NT2/D1 (cell line): ENCODE data around the gene HOXB4.

Experiments used
- DNase-seq: peaks from one replicate; pipeline ENCODE4 v3.0.0-alpha.2; 2011; ENCODE audit warnings: low read depth, low spot score
- H3K27me3 ChIP-seq: 2 replicates; pipeline ENCODE4 v1.6.0; 2011; ENCODE audit warnings: mild to moderate bottlenecking; ENCODE audit not compliant: insufficient read length, insufficient read depth
- H3K36me3 ChIP-seq: 2 replicates; pipeline ENCODE4 v1.6.1; 2011; ENCODE audit warnings: mild to moderate bottlenecking, low read length, mixed read lengths; ENCODE audit not compliant: insufficient read depth, insufficient read length
- H3K4me1 ChIP-seq: 2 replicates; pipeline ENCODE4 v1.5.1; 2011; ENCODE audit not compliant: insufficient read depth, insufficient read length
- H3K4me3 ChIP-seq: 2 replicates; pipeline ENCODE4 v1.5.1; 2011; ENCODE audit warnings: low read depth; ENCODE audit not compliant: insufficient read length
- H3K9ac ChIP-seq: 2 replicates; pipeline ENCODE4 v1.6.0; 2011; ENCODE audit warnings: low read depth; ENCODE audit not compliant: insufficient read length
- H3K9me3 ChIP-seq: 2 replicates; pipeline ENCODE4 v1.5.1; 2011; ENCODE audit warnings: mild to moderate bottlenecking, low read length; ENCODE audit not compliant: insufficient read depth
- SUZ12 ChIP-seq: IDR thresholded peaks from 2 replicates; pipeline ENCODE4 v1.6.1; 2011; ENCODE audit not compliant: insufficient read length, insufficient read depth; ENCODE audit errors: extremely low read depth
- YY1 ChIP-seq: IDR thresholded peaks from 2 replicates; pipeline ENCODE4 v1.6.1; 2011; ENCODE audit not compliant: insufficient read length, insufficient read depth
- ZNF274 ChIP-seq: IDR thresholded peaks from 2 replicates; pipeline ENCODE4 v1.6.1; 2011; ENCODE audit warnings: mild to moderate bottlenecking, low read depth, low read length

Gene HOXB4

GRCh38 chr17:48597778-48598631 is 19.9 kb upstream of the HOXB4 start:
- H3K27me3 ChIP-seq, result peaks cover 100% of the 10 kb centered on the region
- H3K4me3 ChIP-seq, result peak overlapping the region; percentile 31
- peak overlapping the region; percentile 65 for H3K9ac ChIP-seq
- H3K9me3 ChIP-seq, result no peaks in the 10 kb centered on the region
- peaks cover 12% of the 10 kb centered on the region for H3K4me1 ChIP-seq
- no peak for DNase-seq
- no peaks in the 10 kb centered on the region for H3K36me3 ChIP-seq
- TF ChIP-seq SUZ12 (peak; percentile 85), ZNF274 (no peak)

- Histone ChIP-seq H3K4me3 (peak overlapping the region; percentile 31), H3K27me3 (peaks cover 100% of the 10 kb centered on the region), H3K9ac (peak overlapping the region; percentile 65)
Measured at GRCh38 chr17:48597528-48597777, 19.3 kb upstream of the HOXB4 start.

GRCh38 chr17:48596735-48597527 is 18.8 kb upstream of the HOXB4 start:
- Histone ChIP-seq H3K4me1 (peaks cover 12% of the 10 kb centered on the region), H3K27me3 (peaks cover 100% of the 10 kb centered on the region), H3K9ac (no peak overlapping the region), H3K36me3 (no peaks in the 10 kb centered on the region), H3K9me3 (no peaks in the 10 kb centered on the region), H3K4me3 (peak overlapping the region; percentile 31)
- TF ChIP-seq YY1 (no peak), ZNF274 (no peak), SUZ12 (no peak)
- DNase-seq, result no peak

More at GRCh38 chr17:48597528-48597777, 19.3 kb upstream of the HOXB4 start:
- Histone ChIP-seq H3K36me3 (no peaks in the 10 kb centered on the region), H3K9me3 (no peaks in the 10 kb centered on the region), H3K4me1 (peaks cover 12% of the 10 kb centered on the region)
- TF ChIP-seq SUZ12, result no peak
- TF ChIP-seq ZNF274, result no peak
- no peak for TF ChIP-seq YY1
- DNase-seq, result no peak

GRCh38 chr17:48596000-48596734 is 18.0 kb upstream of the HOXB4 start:
- H3K27me3 ChIP-seq, result peaks cover 100% of the 10 kb centered on the region
- H3K9ac ChIP-seq, result no peak overlapping the region
- peaks cover 12% of the 10 kb centered on the region for H3K4me1 ChIP-seq
- H3K9me3 ChIP-seq, result no peaks in the 10 kb centered on the region
- H3K36me3 ChIP-seq, result no peaks in the 10 kb centered on the region
- H3K4me3 ChIP-seq, result peak overlapping the region; percentile 31
- peak; percentile 85 for TF ChIP-seq SUZ12
- TF ChIP-seq ZNF274, result no peak
- no peak for TF ChIP-seq YY1
- DNase-seq, result no peak

GRCh38 chr17:48595278-48595999 is 17.3 kb upstream of the HOXB4 start:
- Histone ChIP-seq H3K9me3 (no peaks in the 10 kb centered on the region), H3K9ac (no peak overlapping the region), H3K36me3 (no peaks in the 10 kb centered on the region), H3K4me3 (no peak overlapping the region), H3K4me1 (peaks cover 12% of the 10 kb centered on the region), H3K27me3 (peaks cover 100% of the 10 kb centered on the region)
- no peak for DNase-seq
- TF ChIP-seq YY1 (no peak), ZNF274 (no peak), SUZ12 (no peak)

- TF ChIP-seq SUZ12, result peak; percentile 74
- TF ChIP-seq YY1, result no peak
- TF ChIP-seq ZNF274, result no peak
- peak overlapping the region; percentile 36 for H3K9ac ChIP-seq
- peak overlapping the region; percentile 9 for H3K4me3 ChIP-seq
- no peaks in the 10 kb centered on the region for H3K9me3 ChIP-seq
- H3K27me3 ChIP-seq, result peaks cover 100% of the 10 kb centered on the region
- no peak for DNase-seq
- H3K4me1 ChIP-seq, result peaks cover 12% of the 10 kb centered on the region
- H3K36me3 ChIP-seq, result no peaks in the 10 kb centered on the region
Measured at GRCh38 chr17:48594538-48595277, 16.6 kb upstream of the HOXB4 start.
